Measurements from ENCODE around the gene PTOV1.
A peak's percentile ranks its signal among the peaks of the same experiment; 100 is the strongest.

The PTOV1 gene

DNA sequence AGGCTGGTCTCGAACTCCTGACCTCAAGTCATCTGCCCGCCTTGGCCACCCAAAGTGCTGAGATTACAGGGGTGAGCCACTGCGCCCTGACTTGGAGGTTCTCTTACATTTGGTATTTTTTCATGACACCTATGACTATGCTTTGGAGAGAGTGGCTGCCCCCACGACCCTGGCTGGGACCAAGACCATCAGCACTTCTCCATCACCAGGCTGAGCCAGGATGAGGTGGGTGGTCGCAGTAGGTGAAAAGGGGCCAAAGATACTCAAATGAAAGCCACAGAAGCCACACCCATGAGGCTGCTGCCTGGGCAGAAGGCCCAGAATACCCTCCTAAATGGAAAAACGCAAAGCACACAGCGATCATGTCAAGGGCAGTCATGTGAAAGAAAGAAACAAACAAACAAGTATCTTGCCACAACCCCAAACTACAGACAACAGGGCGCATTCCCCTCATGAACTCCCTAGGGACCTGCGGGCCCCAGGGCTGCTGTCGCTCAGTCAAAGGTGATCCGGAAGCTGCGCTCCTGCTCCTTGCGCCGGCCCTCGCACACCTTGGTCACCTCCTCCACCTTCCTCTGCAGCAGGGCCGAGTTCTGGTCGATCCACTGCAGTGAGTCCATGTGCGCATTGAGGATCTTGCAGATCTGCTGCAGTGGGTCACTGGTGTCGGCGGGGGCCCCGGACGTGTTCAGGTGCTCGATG, 56.9 kb downstream of the PTOV1 start:
- Histone ChIP-seq H3K4me3 (ENCODE audit: low read depth, low read length) (no peak overlapping the region), H3K36me3 (ENCODE audit: control insufficient read depth in 2 of 2, insufficient read depth in 1 of 2, low read length in 2 of 2) (peaks cover 38 to 55% of the 10 kb centered on the region in 2 experiments), H3K27ac (ENCODE audit: extremely low read depth, low read depth, low read length) (0 out of 2 replicates have a peak overlapping the region, but pooled peaks have one; percentile 3), H3K9me3 (ENCODE audit: control insufficient read depth, insufficient read depth, low read depth, low read length) (no peaks in the 10 kb centered on the region), H3K4me1 (ENCODE audit: control insufficient read depth, insufficient read depth, low read length) (no peaks in the 10 kb centered on the region)
- TF ChIP-seq, protein P1, sequence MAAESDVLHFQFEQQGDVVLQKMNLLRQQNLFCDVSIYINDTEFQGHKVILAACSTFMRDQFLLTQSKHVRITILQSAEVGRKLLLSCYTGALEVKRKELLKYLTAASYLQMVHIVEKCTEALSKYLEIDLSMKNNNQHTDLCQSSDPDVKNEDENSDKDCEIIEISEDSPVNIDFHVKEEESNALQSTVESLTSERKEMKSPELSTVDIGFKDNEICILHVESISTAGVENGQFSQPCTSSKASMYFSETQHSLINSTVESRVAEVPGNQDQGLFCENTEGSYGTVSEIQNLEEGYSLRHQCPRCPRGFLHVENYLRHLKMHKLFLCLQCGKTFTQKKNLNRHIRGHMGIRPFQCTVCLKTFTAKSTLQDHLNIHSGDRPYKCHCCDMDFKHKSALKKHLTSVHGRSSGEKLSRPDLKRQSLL (tag by site-specific recombination; IDR thresholded peaks at IDR 0.05): 0 out of 2 replicates have a peak, but pooled peaks have one; percentile 32
- TF ChIP-seq ZNF335 (tag by site-specific recombination; conservative IDR thresholded peaks at IDR 0.05): no peak
- no peak for TF ChIP-seq ZNF677 (tag by site-specific recombination; IDR thresholded peaks at IDR 0.05)
- no peak for TF ChIP-seq ZBTB20 (tag by site-specific recombination; IDR thresholded peaks at IDR 0.05)
- POLR2A ChIA-PET: interaction anchor here (1.2 to 2.6 kb wide), 3 partner anchors 9 to 21 kb away, joined by 3 to 14 read pairs (median 4); partner anchors contain the start of genes ATF5 and NUP62
- CTCF ChIA-PET: no interaction called here

GRCh38 chr19:49908480-49909420, 57.8 kb downstream of the PTOV1 start:
- POLR2A ChIA-PET: interaction anchor here (1.2 to 2.6 kb wide), 3 partner anchors 11 to 20 kb away, joined by 3 to 14 read pairs (median 3); partner anchors contain the start of genes ATF5 and NUP62
- peaks cover 41 to 63% of the 10 kb centered on the region in 2 experiments for H3K36me3 ChIP-seq (ENCODE audit: control insufficient read depth in 2 of 2, insufficient read depth in 1 of 2, low read length in 2 of 2)
- H3K4me1 ChIP-seq (ENCODE audit: control insufficient read depth, insufficient read depth, low read length): no peaks in the 10 kb centered on the region
- CTCF ChIA-PET: interaction anchor here (0.6 kb wide), 1 partner anchor 841 kb away, joined by 3 read pairs; no protein-coding TSS in a partner anchor
- H3K27ac ChIP-seq (ENCODE audit: extremely low read depth, low read depth, low read length): 0 out of 2 replicates have a peak overlapping the region, but pooled peaks have one; percentile 3
- TF ChIP-seq WT1 (tag by site-specific recombination; IDR thresholded peaks at IDR 0.05): no peak
- 0 out of 2 replicates have a peak, but pooled peaks have one; percentile 16 for TF ChIP-seq ZNF394 (tag by site-specific recombination; IDR thresholded peaks at IDR 0.05; ENCODE audit: borderline replicate concordance)
- H3K4me3 ChIP-seq (ENCODE audit: low read depth, low read length): no peak overlapping the region
- H3K9me3 ChIP-seq (ENCODE audit: control insufficient read depth, insufficient read depth, low read depth, low read length): no peaks in the 10 kb centered on the region

- Histone ChIP-seq H3K36me3 (ENCODE audit: control insufficient read depth in 2 of 2, insufficient read depth in 1 of 2, low read length in 2 of 2) (peaks cover 49 to 75% of the 10 kb centered on the region in 2 experiments), H3K9me3 (ENCODE audit: control insufficient read depth, insufficient read depth, low read depth, low read length) (no peaks in the 10 kb centered on the region), H3K4me3 (ENCODE audit: low read depth, low read length) (no peak overlapping the region), H3K27ac (ENCODE audit: extremely low read depth, low read depth, low read length) (no peak overlapping the region), H3K4me1 (ENCODE audit: control insufficient read depth, insufficient read depth, low read length) (no peaks in the 10 kb centered on the region)
- ChIA-PET POLR2A (interaction anchor here (0.6 to 2.6 kb wide), 2 partner anchors 19 kb away, joined by 4 to 14 read pairs; partner anchors contain the start of genes ATF5 and NUP62), CTCF (interaction anchor here (0.6 to 1.4 kb wide), 2 partner anchors 20 to 28 kb away, joined by 3 to 4 read pairs; no protein-coding TSS in a partner anchor)
- no peak for TF ChIP-seq KLF16 (tag by site-specific recombination; IDR thresholded peaks at IDR 0.05)
- no peak for TF ChIP-seq ZSCAN30 (tag by site-specific recombination; IDR thresholded peaks at IDR 0.05)
- no peak for TF ChIP-seq ZNF311 (tag by site-specific recombination; IDR thresholded peaks at IDR 0.05; ENCODE audit: borderline replicate concordance)
- TF ChIP-seq ZNF366 (tag by site-specific recombination; conservative IDR thresholded peaks at IDR 0.05): no peak
- TF ChIP-seq, protein P2, sequence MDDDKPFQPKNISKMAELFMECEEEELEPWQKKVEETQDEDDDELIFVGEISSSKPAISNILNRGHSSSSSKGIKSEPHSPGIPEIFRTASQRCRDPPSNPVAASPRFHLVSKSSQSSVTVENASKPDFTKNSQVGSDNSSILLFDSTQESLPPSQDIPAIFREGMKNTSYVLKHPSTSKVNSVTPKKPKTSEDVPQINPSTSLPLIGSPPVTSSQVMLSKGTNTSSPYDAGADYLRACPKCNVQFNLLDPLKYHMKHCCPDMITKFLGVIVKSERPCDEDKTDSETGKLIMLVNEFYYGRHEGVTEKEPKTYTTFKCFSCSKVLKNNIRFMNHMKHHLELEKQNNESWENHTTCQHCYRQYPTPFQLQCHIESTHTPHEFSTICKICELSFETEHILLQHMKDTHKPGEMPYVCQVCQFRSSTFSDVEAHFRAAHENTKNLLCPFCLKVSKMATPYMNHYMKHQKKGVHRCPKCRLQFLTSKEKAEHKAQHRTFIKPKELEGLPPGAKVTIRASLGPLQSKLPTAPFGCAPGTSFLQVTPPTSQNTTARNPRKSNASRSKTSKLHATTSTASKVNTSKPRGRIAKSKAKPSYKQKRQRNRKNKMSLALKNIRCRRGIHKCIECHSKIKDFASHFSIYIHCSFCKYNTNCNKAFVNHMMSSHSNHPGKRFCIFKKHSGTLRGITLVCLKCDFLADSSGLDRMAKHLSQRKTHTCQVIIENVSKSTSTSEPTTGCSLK (tag by site-specific recombination; IDR thresholded peaks at IDR 0.05): no peak
These were observed 59.2 kb downstream of the PTOV1 start for GRCh38 chr19:49910179-49910578.

All from HEK293 (cell line).